HG02885 (cell line): Measurements from ENCODE around the gene GABBR2.

Experiments
- ATAC-seq: cut with Tn5 transposase; IDR thresholded peaks from one replicate; pipeline ENCODE4 v1.9.1; 2021; ENCODE audit warnings: mild to moderate bottlenecking; ENCODE audit not compliant: unreplicated experiment, poor library complexity

The GABBR2 gene

GRCh38 chr9:98365781-98366180 is 343.0 kb downstream of the GABBR2 start:
- ATAC-seq: no peak

- no peak for ATAC-seq
These were observed 343.5 kb downstream of the GABBR2 start for GRCh38 chr9:98365227-98365669.

- no peak for ATAC-seq
These were observed 344.6 kb downstream of the GABBR2 start for GRCh38 chr9:98364086-98364485.

GRCh38 chr9:98363644-98364043 is 345.1 kb downstream of the GABBR2 start:
- ATAC-seq: no peak

- ATAC-seq: no peak
These were observed 346.0 kb downstream of the GABBR2 start for GRCh38 chr9:98362624-98363252.

- no peak for ATAC-seq
These were observed 347.1 kb downstream of the GABBR2 start for GRCh38 chr9:98361645-98362044.

- no peak for ATAC-seq
These were observed 348.5 kb downstream of the GABBR2 start for GRCh38 chr9:98360176-98360708.

GRCh38 chr9:98359569-98359968 is 349.2 kb downstream of the GABBR2 start:
- no peak for ATAC-seq

GRCh38 chr9:98357921-98358535 is 350.7 kb downstream of the GABBR2 start:
- ATAC-seq: no peak

- no peak for ATAC-seq
These were observed 351.6 kb downstream of the GABBR2 start for GRCh38 chr9:98356953-98357690.

- no peak for ATAC-seq
These were observed 352.4 kb downstream of the GABBR2 start for GRCh38 chr9:98356326-98356725.

- ATAC-seq: no peak
These were observed 357.4 kb downstream of the GABBR2 start for GRCh38 chr9:98351370-98351769.

- no peak for ATAC-seq
These were observed 361.1 kb downstream of the GABBR2 start for GRCh38 chr9:98347642-98348041.

GRCh38 chr9:98345011-98345410 is 363.7 kb downstream of the GABBR2 start:
- ATAC-seq: no peak

GRCh38 chr9:98344581-98344980 is 364.2 kb downstream of the GABBR2 start:
- ATAC-seq: no peak

GRCh38 chr9:98342820-98343210 is 365.9 kb downstream of the GABBR2 start:
- ATAC-seq: no peak

GRCh38 chr9:98342098-98342819 is 366.5 kb downstream of the GABBR2 start:
- ATAC-seq: no peak

- no peak for ATAC-seq
These were observed 367.3 kb downstream of the GABBR2 start for GRCh38 chr9:98341157-98342097.

GRCh38 chr9:98339987-98340800 is 368.5 kb downstream of the GABBR2 start:
- ATAC-seq: no peak
